HG02642 (cell line): Measurements from ENCODE around the gene KIAA1958.

Experiments
- ATAC-seq: cut with Tn5 transposase; IDR thresholded peaks from one replicate; pipeline ENCODE4 v1.9.1; 2021; ENCODE audit warnings: mild to moderate bottlenecking; ENCODE audit not compliant: unreplicated experiment, poor library complexity

The KIAA1958 gene

GRCh38 chr9:112527959-112528358 lies 41.3 kb downstream of the KIAA1958 start:
- no peak for ATAC-seq

- ATAC-seq: no peak
These were observed 42.7 kb downstream of the KIAA1958 start for GRCh38 chr9:112529316-112529715.

- ATAC-seq: no peak
These were observed 44.2 kb downstream of the KIAA1958 start for GRCh38 chr9:112530751-112531205.

- ATAC-seq: no peak
These were observed 45.1 kb downstream of the KIAA1958 start for GRCh38 chr9:112531666-112532282.

- no peak for ATAC-seq
These were observed 45.8 kb downstream of the KIAA1958 start for GRCh38 chr9:112532427-112532826.

GRCh38 chr9:112533660-112534059 lies 47.0 kb downstream of the KIAA1958 start:
- ATAC-seq: no peak

GRCh38 chr9:112535301-112535700 lies 48.7 kb downstream of the KIAA1958 start:
- no peak for ATAC-seq

GRCh38 chr9:112535811-112536210 lies 49.2 kb downstream of the KIAA1958 start:
- ATAC-seq: no peak

GRCh38 chr9:112537561-112537960 lies 50.9 kb downstream of the KIAA1958 start:
- no peak for ATAC-seq

GRCh38 chr9:112540800-112541199 lies 54.2 kb downstream of the KIAA1958 start:
- no peak for ATAC-seq

GRCh38 chr9:112541685-112542084 lies 55.1 kb downstream of the KIAA1958 start:
- no peak for ATAC-seq

GRCh38 chr9:112542593-112543292 lies 56.1 kb downstream of the KIAA1958 start:
- ATAC-seq: no peak

- ATAC-seq: no peak
These were observed 57.9 kb downstream of the KIAA1958 start for GRCh38 chr9:112544477-112544876.

GRCh38 chr9:112545237-112545636 lies 58.6 kb downstream of the KIAA1958 start:
- no peak for ATAC-seq

- no peak for ATAC-seq
These were observed 59.8 kb downstream of the KIAA1958 start for GRCh38 chr9:112546149-112547012.

GRCh38 chr9:112548051-112548440 lies 61.4 kb downstream of the KIAA1958 start:
- ATAC-seq: no peak

- ATAC-seq: no peak
These were observed 62.4 kb downstream of the KIAA1958 start for GRCh38 chr9:112548836-112549595.

- no peak for ATAC-seq
These were observed 63.9 kb downstream of the KIAA1958 start for GRCh38 chr9:112550531-112550930.

- ATAC-seq: no peak
These were observed 65.0 kb downstream of the KIAA1958 start for GRCh38 chr9:112551641-112552040.
